ENCODE measurements around the gene LANCL2. TPM values are rescaled to one million over a fixed set of nuclear protein-coding genes. Genes with fewer than 3 reads are reported as not detected.

LANCL2 gene
- total RNA-seq, 1 experiment from 2014 or later, result 10.0 TPM

DNA sequence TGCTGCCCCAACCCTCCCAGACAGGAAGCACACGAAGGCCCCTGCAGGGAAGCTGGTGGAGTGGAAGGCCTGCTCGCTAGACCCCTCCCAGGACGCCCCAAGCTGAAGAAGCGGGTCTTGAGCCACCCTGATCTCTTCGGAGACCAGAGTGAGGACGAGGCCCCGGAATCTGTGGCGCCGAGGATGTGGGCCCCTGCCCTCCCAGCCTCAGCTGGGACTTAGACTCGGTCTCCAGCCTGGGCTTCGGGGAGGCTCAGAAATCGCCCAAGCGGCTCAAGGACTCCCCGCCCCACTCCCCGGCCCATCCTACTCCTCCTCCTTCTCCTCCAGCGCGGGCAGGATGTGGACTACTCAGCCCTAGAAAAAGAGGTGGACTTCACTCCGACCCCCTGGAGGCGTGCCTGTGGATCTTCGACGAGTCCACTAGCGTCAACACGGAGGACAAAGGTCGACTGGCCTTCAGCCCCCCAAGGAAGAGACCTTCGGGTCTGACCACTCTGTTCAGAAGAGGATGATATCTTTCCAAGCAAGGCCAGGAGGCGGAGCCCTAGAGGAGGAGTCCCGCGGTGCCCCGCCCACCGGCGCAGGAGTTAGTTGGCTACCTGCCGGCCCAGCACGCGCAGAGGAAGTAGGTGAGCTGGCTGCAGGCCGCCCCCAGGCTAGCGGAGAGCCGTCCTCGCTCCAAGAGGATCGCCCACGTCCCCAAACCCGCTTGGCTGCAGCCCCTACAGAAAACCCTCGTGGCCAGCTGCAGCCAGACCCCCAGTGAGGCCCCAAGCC is 21.9 kb upstream of the LANCL2 start:
- H3K27ac ChIP-seq (ENCODE audit: low read depth, low read length), result no peak overlapping the region
- H3K9ac ChIP-seq (ENCODE audit: low read length), result no peak overlapping the region
- intact Hi-C loops (cut with micrococcal nuclease), result no loop called here
- ChIA-PET POLR2A (no interaction called here), CTCF (no interaction called here), RAD21 (ENCODE audit: low non-redundant PET in 1 of 2, low total read pairs in 2 of 2, uncharacterized antibody in 2 of 2, unreplicated experiment in 2 of 2) (no interaction called here)
- no peaks in the 10 kb centered on the region for H4K20me1 ChIP-seq (ENCODE audit: insufficient read depth)
- H3K36me3 ChIP-seq (ENCODE audit: control insufficient read depth in 1 of 2, insufficient read depth in 2 of 2, low read length in 2 of 2), result no peaks in the 10 kb centered on the region
- H3K27me3 ChIP-seq (ENCODE audit: insufficient read depth, low read length), result no peaks in the 10 kb centered on the region
- no peak overlapping the region for H2AFZ ChIP-seq (ENCODE audit: low read depth, low read length, poor library complexity, severe bottlenecking)
- no peak overlapping the region for H3K4me2 ChIP-seq (ENCODE audit: low read length)
- H3K9me2 ChIP-seq (ENCODE audit: insufficient read depth), result no peaks in the 10 kb centered on the region
- DNase-seq (ENCODE audit: low read depth, low spot score), result no peak
- no peak overlapping the region for H3K4me3 ChIP-seq (replicated peaks in 1 of 2; ENCODE audit: low read depth in 1 of 2, low read length in 2 of 2)
- no peaks in the 10 kb centered on the region for H3K9me3 ChIP-seq (ENCODE audit: control insufficient read depth in 1 of 2, insufficient read depth in 1 of 2, low read depth in 1 of 2, low read length in 2 of 2)
- ATAC-seq, result no peak
- H3K4me1 ChIP-seq (ENCODE audit: control insufficient read depth in 1 of 2, insufficient read depth in 2 of 2, low read length in 2 of 2), result no peaks in the 10 kb centered on the region
- no peaks in the 10 kb centered on the region for H3K79me2 ChIP-seq (ENCODE audit: insufficient read depth, low read length)
- no TSS peak for BruUV-seq (replicated peaks)
- TF ChIP-seq, protein P1, sequence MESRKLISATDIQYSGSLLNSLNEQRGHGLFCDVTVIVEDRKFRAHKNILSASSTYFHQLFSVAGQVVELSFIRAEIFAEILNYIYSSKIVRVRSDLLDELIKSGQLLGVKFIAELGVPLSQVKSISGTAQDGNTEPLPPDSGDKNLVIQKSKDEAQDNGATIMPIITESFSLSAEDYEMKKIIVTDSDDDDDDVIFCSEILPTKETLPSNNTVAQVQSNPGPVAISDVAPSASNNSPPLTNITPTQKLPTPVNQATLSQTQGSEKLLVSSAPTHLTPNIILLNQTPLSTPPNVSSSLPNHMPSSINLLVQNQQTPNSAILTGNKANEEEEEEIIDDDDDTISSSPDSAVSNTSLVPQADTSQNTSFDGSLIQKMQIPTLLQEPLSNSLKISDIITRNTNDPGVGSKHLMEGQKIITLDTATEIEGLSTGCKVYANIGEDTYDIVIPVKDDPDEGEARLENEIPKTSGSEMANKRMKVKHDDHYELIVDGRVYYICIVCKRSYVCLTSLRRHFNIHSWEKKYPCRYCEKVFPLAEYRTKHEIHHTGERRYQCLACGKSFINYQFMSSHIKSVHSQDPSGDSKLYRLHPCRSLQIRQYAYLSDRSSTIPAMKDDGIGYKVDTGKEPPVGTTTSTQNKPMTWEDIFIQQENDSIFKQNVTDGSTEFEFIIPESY (IDR thresholded peaks at IDR 0.05; ENCODE audit: extremely low read depth, insufficient replicate concordance, low read length), result no peak
- TF ChIP-seq ZNF274 (IDR thresholded peaks at IDR 0.05; ENCODE audit: low read depth, low read length), result no peak
- no peak for TF ChIP-seq EZH2 (IDR thresholded peaks at IDR 0.05)
- no peak for TF ChIP-seq JUND (IDR thresholded peaks at IDR 0.05)
- TF ChIP-seq POLR2AphosphoS5 (IDR thresholded peaks at IDR 0.05; ENCODE audit: low read depth, low read length), result no peak
- TF ChIP-seq POLR2A (IDR thresholded peaks at IDR 0.05; ENCODE audit: borderline replicate concordance, extremely low read depth, insufficient read depth, insufficient read length), result no peak
- no peak for TF ChIP-seq ZFX (IDR thresholded peaks at IDR 0.05)
- TF ChIP-seq, protein P2, sequence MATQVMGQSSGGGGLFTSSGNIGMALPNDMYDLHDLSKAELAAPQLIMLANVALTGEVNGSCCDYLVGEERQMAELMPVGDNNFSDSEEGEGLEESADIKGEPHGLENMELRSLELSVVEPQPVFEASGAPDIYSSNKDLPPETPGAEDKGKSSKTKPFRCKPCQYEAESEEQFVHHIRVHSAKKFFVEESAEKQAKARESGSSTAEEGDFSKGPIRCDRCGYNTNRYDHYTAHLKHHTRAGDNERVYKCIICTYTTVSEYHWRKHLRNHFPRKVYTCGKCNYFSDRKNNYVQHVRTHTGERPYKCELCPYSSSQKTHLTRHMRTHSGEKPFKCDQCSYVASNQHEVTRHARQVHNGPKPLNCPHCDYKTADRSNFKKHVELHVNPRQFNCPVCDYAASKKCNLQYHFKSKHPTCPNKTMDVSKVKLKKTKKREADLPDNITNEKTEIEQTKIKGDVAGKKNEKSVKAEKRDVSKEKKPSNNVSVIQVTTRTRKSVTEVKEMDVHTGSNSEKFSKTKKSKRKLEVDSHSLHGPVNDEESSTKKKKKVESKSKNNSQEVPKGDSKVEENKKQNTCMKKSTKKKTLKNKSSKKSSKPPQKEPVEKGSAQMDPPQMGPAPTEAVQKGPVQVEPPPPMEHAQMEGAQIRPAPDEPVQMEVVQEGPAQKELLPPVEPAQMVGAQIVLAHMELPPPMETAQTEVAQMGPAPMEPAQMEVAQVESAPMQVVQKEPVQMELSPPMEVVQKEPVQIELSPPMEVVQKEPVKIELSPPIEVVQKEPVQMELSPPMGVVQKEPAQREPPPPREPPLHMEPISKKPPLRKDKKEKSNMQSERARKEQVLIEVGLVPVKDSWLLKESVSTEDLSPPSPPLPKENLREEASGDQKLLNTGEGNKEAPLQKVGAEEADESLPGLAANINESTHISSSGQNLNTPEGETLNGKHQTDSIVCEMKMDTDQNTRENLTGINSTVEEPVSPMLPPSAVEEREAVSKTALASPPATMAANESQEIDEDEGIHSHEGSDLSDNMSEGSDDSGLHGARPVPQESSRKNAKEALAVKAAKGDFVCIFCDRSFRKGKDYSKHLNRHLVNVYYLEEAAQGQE (IDR thresholded peaks at IDR 0.05; ENCODE audit: low read depth), result no peak
- TF ChIP-seq RAD21 (IDR thresholded peaks at IDR 0.05; ENCODE audit: low read depth), result no peak
- TF ChIP-seq SP1 (IDR thresholded peaks at IDR 0.05; ENCODE audit: low read depth), result no peak
- no peak for TF ChIP-seq ELF1 (IDR thresholded peaks at IDR 0.05; ENCODE audit: borderline replicate concordance, low read depth)
- TF ChIP-seq, protein P3, sequence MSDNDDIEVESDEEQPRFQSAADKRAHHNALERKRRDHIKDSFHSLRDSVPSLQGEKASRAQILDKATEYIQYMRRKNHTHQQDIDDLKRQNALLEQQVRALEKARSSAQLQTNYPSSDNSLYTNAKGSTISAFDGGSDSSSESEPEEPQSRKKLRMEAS (IDR thresholded peaks at IDR 0.05), result no peak
- no peak for TF ChIP-seq CBX3 (IDR thresholded peaks at IDR 0.05; ENCODE audit: low read depth)
- TF ChIP-seq EGR1 (IDR thresholded peaks at IDR 0.05; ENCODE audit: low read depth), result no peak

All from HCT116 (cell line).